Measurements from ENCODE around the gene EEF1A2.

Gene EEF1A2

GRCh38 chr20:63497946-63498935 is 642 bp downstream of the EEF1A2 start:
- no peak for DNase-seq

DNA sequence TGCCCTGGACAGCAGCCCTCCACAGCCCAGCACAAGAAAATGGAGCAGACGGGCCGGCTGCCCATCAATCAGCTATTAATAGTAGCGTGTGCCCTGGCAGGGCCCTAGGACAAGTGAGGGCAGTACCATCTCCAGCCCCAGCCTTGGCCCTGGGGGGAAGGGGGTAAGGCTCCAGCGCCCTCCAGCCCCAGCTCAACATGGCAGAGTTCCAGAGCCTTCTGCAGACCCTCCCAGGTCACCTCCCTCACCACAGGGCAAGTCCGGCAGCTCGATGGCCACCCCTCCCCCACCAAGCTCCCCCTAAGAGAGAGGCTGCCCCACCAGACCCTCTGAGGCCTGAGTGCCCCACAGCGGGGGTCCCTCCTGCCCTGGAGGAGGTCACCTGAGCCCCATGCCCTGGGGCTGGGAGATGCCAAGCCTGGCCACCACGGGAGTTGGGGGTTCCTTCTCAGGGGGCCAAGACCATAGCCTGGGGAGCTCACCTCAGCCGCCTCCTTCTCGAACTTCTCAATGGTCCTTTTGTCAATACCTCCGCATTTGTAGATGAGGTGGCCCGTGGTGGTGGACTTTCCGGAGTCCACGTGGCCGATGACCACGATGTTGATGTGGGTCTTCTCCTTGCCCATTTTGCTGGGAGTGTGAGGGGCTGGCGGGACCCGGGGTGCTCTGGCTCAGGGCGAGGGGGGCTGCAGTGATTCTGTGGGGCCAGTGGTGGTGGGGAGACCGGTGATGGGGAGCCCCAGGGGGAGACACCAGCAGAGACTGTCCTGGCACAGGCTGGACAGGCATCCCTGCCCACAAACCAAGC is 1.5 kb downstream of the EEF1A2 start:
- no peak for DNase-seq

DNA sequence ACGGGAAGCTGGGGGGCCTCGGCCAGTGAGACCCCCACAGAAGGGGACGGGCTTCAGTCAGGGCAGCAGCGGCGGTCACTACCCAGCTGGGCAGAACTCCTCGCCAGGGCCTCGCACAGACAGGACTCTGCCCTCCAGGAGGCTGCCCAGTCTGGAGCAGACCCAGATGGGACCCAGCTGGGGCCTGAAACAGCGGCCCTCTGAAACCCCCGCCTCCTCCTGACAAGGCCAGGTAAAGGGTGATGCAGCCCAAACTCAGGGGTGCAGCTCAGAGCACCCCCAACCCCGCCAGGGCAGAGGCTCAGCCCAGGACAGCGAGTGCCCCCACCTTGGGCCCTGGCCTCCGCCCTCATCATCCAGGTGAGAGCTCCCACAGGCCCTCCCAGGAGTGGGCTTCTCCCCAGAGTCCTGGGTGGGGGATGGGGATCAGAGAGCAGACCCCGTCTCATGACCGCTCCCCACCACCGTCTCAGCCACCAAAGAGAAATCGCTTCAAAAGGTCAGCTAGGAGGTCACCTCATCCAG is 2.2 kb downstream of the EEF1A2 start:
- no peak for DNase-seq

- DNase-seq, result peak; percentile 79
Observed at GRCh38 chr20:63495741-63496595, 2.9 kb downstream of the EEF1A2 start.

DNA sequence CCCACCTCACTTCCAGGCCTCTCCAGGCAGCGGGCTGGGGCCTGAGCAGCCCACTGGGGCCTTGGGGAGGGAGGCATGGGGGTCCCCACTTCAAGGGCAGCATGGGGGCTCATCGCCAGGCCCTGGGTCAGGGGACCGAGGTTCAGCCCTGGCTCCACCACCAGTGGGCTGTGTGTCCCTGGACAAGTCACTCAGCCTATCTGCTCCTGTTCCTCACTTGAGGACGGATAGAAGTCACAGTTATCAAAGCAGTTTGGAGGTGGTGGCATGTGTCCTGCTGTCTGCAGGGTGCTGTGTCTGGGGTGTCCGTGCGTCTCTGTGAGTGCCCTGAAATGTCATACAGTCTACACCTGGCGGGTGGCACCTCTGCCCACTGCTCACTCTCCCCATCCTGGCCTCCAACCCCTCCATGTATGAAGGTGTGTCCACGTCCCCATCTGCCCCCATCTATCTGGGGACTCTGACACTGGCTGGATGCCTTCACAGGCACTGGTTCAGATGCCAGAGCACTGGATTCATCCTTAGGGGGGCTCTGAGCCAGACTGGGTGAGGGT is 3.6 kb downstream of the EEF1A2 start:
- DNase-seq, result no peak

GRCh38 chr20:63494420-63495166 is 4.3 kb downstream of the EEF1A2 start:
- no peak for DNase-seq

DNA sequence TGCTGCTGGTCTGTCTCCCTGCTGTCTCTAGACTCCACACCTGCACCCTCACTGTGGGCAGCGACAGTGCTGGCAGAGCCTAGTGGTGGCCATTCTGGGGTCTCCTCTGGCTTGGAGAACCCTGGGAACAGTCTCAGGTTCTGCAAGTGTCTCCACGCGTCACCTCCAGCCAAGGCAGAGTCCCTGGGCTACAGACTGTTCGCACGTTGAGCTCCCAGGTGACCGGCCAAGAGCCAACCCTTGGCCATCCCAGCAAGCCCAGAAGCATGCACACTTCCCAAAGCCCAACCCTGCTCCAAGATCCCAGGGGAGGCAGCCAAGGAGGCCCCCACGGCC is 4.8 kb downstream of the EEF1A2 start:
- DNase-seq, result no peak

DNA sequence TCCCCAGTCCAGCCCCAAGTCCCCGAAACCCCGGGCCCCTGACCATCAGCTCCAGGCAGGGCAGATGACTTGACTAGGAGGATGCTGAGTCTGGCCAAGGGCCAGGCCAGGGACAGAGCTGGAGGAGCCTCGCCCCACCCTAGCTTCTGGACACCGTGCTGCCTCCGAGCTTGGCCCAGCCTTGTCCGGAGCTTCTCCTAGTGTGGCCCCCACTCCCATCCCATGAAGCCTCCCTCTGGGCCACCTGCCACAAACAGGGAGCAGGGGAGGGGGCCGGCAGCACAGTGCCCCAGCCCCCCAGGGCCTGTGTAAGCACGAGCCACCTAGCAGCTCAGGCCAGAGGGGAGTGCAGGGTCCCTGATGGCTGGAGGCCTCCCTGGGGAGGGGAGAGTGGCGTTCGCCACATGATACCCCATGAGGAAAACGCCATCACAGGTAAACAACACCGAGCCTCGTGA is 5.3 kb downstream of the EEF1A2 start:
- DNase-seq, result no peak

DNA sequence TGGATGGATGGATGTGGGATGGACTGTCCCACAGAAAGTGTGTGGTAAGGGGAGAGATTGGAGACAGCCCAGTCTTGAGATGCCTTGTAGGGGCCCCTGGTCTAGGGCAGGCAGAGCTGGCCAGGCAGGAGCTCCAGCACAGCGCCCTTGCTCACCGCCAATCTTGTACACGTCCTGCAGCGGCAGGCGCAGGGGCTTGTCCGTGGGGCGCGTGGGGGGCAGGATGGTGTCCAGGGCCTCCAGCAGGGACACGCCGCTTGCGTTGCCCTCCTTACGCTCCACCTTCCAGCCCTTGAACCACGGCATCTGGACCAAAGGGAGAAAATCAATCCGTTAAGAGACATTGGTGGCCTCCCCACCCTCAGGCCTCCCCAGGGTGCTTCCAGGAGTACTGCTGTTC is 5.9 kb downstream of the EEF1A2 start:
- no peak for DNase-seq

DNA sequence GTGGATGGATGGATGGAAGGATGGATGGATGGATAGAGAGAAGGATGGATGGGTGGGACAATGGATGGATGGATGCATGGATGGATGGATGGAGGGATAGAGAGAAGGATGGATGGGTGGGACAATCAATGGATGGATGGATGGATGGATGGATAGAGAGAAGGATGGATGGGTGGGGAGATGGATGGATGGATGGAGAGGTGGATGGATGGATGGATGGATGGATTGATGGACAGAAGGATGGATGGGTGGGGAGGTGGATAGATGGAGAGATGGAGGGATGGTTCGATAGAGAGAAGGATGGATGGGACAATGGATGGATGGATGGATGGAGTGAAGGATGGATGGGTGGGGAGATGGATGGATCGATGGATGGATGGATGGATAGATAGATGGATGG is 6.4 kb downstream of the EEF1A2 start:
- DNase-seq, result no peak

DNA sequence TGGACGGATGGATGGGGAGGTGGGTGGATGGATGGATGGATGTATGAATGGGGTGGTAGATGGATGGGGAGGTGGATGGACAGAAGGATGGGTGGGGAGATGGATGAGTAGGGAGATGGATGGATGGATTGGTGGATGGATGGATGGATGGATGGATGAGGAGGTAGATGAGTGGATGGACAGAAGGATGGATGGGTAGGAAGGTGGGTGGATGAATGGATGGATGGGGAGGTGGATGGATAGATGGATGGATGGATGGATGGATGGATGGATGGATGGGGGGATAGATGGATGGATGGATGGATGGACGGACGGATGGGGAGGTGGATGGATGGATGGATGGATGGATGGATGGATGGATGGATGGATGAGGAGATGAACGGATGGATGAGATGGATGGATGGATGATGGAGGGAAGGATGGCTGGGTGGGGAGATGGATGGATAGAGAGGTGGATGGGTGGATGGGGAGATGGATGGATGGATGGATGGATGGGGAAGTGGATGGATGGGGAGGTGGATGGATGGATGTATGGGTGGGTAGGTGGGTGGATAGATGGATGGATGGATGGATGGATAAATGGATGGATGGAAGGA is 7.2 kb downstream of the EEF1A2 start:
- DNase-seq, result no peak

GRCh38 chr20:63491078-63491477 is 7.8 kb downstream of the EEF1A2 start:
- no peak for DNase-seq

DNA sequence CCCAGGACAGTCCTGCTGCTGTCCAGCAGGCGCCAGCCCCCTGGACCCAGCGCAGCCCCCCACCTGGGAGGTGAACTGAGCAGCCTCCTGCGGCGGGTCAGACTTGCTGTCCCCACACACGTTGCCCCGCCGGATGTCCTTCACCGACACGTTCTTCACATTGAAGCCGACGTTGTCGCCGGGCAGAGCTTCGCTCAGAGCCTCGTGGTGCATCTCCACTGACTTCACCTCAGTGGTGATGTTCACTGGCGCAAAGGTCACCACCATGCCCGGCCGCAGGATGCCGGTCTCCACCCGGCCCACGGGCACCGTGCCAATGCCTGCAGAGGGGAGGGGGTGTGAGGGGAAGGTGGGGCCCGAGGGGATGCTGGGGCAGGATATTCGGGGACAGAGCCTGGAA is 8.5 kb downstream of the EEF1A2 start:
- DNase-seq, result no peak

GRCh38 chr20:63488315-63489251 is 10.3 kb downstream of the EEF1A2 start:
- DNase-seq, result no peak

DNA sequence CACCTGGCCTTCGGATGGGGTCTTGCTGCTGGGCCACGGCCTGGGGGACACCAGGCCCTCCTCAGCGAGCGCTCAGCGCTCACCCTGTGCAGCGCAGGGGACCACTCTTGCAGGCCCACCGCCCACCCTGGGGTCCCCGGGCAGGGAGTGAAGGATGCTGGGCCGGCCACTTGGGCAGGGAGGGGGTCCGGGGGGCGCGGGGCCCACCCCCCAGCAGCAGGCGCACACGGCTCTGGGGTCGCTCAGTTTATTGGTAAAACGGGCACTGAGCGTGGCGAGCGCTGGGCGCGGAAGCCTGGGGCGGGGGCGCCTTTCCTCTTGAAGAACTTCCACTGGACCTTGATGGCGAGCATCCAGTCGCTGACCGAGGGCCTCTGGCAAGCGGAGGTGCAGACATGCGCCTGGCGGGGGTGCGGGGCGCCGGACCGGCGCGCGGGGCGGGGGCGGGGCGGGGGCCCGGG is 11.1 kb downstream of the EEF1A2 start:
- DNase-seq, result no peak

- no peak for DNase-seq
Observed at GRCh38 chr20:63487116-63487764, 11.6 kb downstream of the EEF1A2 start.

DNA sequence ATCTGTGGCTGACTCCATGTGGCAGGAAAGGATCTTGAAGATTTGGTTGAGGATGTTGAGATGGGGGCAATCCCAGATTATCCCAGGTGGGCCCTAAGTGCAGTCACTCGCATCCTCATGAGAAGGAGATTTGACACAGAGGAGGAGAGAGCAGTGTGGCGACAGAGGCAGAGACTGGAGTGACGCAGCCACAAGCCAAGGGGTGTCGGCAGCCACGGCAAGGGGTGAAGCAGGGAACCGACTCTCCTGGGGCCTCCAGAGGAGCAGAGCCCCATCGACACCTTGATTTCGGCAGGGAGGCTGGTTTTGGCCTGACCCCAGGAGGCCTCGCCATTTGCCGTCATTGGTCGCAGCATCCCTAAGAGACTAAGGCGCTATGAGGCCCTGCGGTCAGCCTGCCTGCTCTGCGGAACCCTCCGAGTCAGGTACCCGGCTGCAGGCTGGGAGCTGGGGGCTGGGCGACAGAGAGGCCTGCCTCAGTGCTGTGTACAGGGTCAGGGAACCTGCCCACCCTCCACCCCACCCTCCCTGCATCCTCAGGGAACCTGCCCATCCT is 12.5 kb downstream of the EEF1A2 start:
- no peak for DNase-seq

- DNase-seq, result no peak
Observed at GRCh38 chr20:63484651-63485403, 14.1 kb downstream of the EEF1A2 start.
